Trophoblast cell (in vitro differentiated cells and primary cell): Measurements from ENCODE around the gene STRAP.
A peak's percentile ranks its signal among the peaks of the same experiment; 100 is the strongest.

Source experiments
- DNase-seq, 2 donors: peaks; one replicate each; pipeline ENCODE4 v3.0.0-alpha.2; 2016
- H2AFZ ChIP-seq: 2 replicates; pipeline ENCODE4 v1.6.1; 2013; ENCODE audit warnings: low read length, moderate library complexity, mild to moderate bottlenecking; ENCODE audit not compliant: insufficient read depth, poor library complexity
- H2AK5ac ChIP-seq: 2 replicates; pipeline ENCODE4 v1.6.1; 2013; ENCODE audit warnings: mild to moderate bottlenecking, low read length
- H2BK120ac ChIP-seq: 2 replicates; pipeline ENCODE4 v1.6.1; 2013; ENCODE audit warnings: low read length, mild to moderate bottlenecking, moderate library complexity; ENCODE audit not compliant: insufficient read depth, poor library complexity
- H2BK12ac ChIP-seq: 2 replicates; pipeline ENCODE4 v1.6.1; 2013; ENCODE audit warnings: mild to moderate bottlenecking, low read length, moderate library complexity
- H2BK5ac ChIP-seq: 2 replicates; pipeline ENCODE4 v1.6.1; 2013; ENCODE audit warnings: low read length, low read depth, moderate library complexity, mild to moderate bottlenecking; ENCODE audit not compliant: poor library complexity
- H3K14ac ChIP-seq: 2 replicates; pipeline ENCODE4 v1.6.1; 2013; ENCODE audit warnings: mild to moderate bottlenecking, low read length
- H3K18ac ChIP-seq: 2 replicates; pipeline ENCODE4 v1.6.1; 2013; ENCODE audit warnings: mild to moderate bottlenecking, low read length
- H3K23ac ChIP-seq: 2 replicates; pipeline ENCODE4 v1.6.1; 2013; ENCODE audit warnings: low read length
- H3K27ac ChIP-seq: 2 replicates; pipeline ENCODE4 v1.5.1; 2013; ENCODE audit warnings: low read depth, mild to moderate bottlenecking, inconsistent platforms, low read length, moderate library complexity
- H3K27me3 ChIP-seq: 2 replicates; pipeline ENCODE4 v1.6.1; 2013; ENCODE audit warnings: inconsistent platforms, mild to moderate bottlenecking, low read length, moderate library complexity; ENCODE audit not compliant: insufficient read depth
- H3K36me3 ChIP-seq, 2 experiments: 1 replicate in 1 of 2; 2 replicates in 1 of 2; pipeline ENCODE4 v1.6.1; 2013; ENCODE audit warnings: low read length in 2 of 2, mild to moderate bottlenecking in 2 of 2, moderate library complexity in 1 of 2; ENCODE audit not compliant: insufficient read depth in 2 of 2, control insufficient read depth in 1 of 2
- H3K4ac ChIP-seq: 2 replicates; pipeline ENCODE4 v1.6.1; 2013; ENCODE audit warnings: low read depth, mild to moderate bottlenecking, low read length, moderate library complexity
- H3K4me1 ChIP-seq, 2 experiments: 1 replicate in 1 of 2; 2 replicates in 1 of 2; pipeline ENCODE4 v1.6.1; 2013; ENCODE audit warnings: low read length in 2 of 2, mild to moderate bottlenecking in 2 of 2, moderate library complexity in 1 of 2; ENCODE audit not compliant: insufficient read depth in 2 of 2, control insufficient read depth in 1 of 2
- H3K4me2 ChIP-seq: 2 replicates; pipeline ENCODE4 v1.6.1; 2013; ENCODE audit warnings: inconsistent platforms, mild to moderate bottlenecking, low read length, moderate library complexity
- H3K4me3 ChIP-seq: 2 replicates; pipeline ENCODE4 v1.5.1; 2013; ENCODE audit warnings: mild to moderate bottlenecking, low read depth, low read length, inconsistent platforms
- H3K79me1 ChIP-seq: one replicate; pipeline ENCODE4 v1.6.1; 2013; ENCODE audit warnings: low read length
- H3K79me2 ChIP-seq: 2 replicates; pipeline ENCODE4 v1.6.1; 2013; ENCODE audit warnings: low read length, mild to moderate bottlenecking; ENCODE audit not compliant: control insufficient read depth, insufficient read depth, poor library complexity
- H3K9ac ChIP-seq: 2 replicates; pipeline ENCODE4 v1.6.1; 2013; ENCODE audit warnings: mild to moderate bottlenecking, low read length
- H3K9me3 ChIP-seq: 2 replicates; pipeline ENCODE4 v1.6.1; 2013; ENCODE audit warnings: low read depth, mild to moderate bottlenecking, control low read depth, inconsistent platforms, low read length; ENCODE audit not compliant: insufficient read depth
- H4K12ac ChIP-seq: 2 replicates; pipeline ENCODE4 v1.6.1; 2013; ENCODE audit warnings: low read depth, mild to moderate bottlenecking, low read length, moderate library complexity
- H4K8ac ChIP-seq: 2 replicates; pipeline ENCODE4 v1.6.1; 2013; ENCODE audit warnings: low read depth, mild to moderate bottlenecking, low read length, moderate library complexity
- H4K91ac ChIP-seq: one replicate; pipeline ENCODE4 v1.6.1; 2013; ENCODE audit warnings: low read depth, mild to moderate bottlenecking, low read length, moderate library complexity
- WGBS: extraction: QIAGEN DNeasy Blood & Tissue Kit; methylation state at CpG from one replicate; pipeline ENCODE4 v1.1.7; 2013; ENCODE audit warnings: missing lambda C conversion rate; ENCODE audit not compliant: insufficient read length, insufficient coverage; ENCODE audit errors: extremely low coverage; 5-methylcytosine and 5-hydroxymethylcytosine counted together

The STRAP gene

GRCh38 chr12:15859116-15859515, 23.1 kb upstream of the STRAP start:
- no peak overlapping the region for H2BK120ac ChIP-seq
- no peak overlapping the region for H3K23ac ChIP-seq
- no peaks in the 10 kb centered on the region for H3K36me3 ChIP-seq
- H2AK5ac ChIP-seq, result no peak overlapping the region
- H2BK12ac ChIP-seq, result no peak overlapping the region
- no peak overlapping the region for H4K12ac ChIP-seq
- no CpG with 5 or more reads among the region's 4 CpGs for WGBS
- H3K4ac ChIP-seq, result no peak overlapping the region
- H3K79me1 ChIP-seq, result no peaks in the 10 kb centered on the region
- H3K4me3 ChIP-seq, result no peak overlapping the region
- peaks cover 0 to 3% of the 10 kb centered on the region in 2 experiments for H3K4me1 ChIP-seq
- H3K9me3 ChIP-seq, result no peaks in the 10 kb centered on the region
- H3K79me2 ChIP-seq, result no peaks in the 10 kb centered on the region
- no peak overlapping the region for H3K14ac ChIP-seq
- no peak overlapping the region for H3K9ac ChIP-seq
- H4K8ac ChIP-seq, result no peak overlapping the region
- H3K18ac ChIP-seq, result no peak overlapping the region
- no peak overlapping the region for H4K91ac ChIP-seq
- no peak overlapping the region for H2BK5ac ChIP-seq
- DNase-seq, result no peak
- no peak overlapping the region for H3K27ac ChIP-seq
- H3K27me3 ChIP-seq, result no peaks in the 10 kb centered on the region
- H2AFZ ChIP-seq, result no peak overlapping the region
- H3K4me2 ChIP-seq, result no peak overlapping the region

GRCh38 chr12:15861404-15861803, 20.8 kb upstream of the STRAP start:
- Histone ChIP-seq H4K12ac (no peak overlapping the region), H3K9ac (no peak overlapping the region), H3K79me1 (no peaks in the 10 kb centered on the region), H2BK120ac (no peak overlapping the region), H2AK5ac (no peak overlapping the region), H3K9me3 (no peaks in the 10 kb centered on the region), H2BK5ac (no peak overlapping the region), H4K8ac (no peak overlapping the region), H3K79me2 (no peaks in the 10 kb centered on the region), H4K91ac (no peak overlapping the region), H3K27me3 (no peaks in the 10 kb centered on the region), H3K23ac (no peak overlapping the region), H3K4me3 (no peak overlapping the region), H3K27ac (no peak overlapping the region), H3K36me3 (no peaks in the 10 kb centered on the region), H2BK12ac (no peak overlapping the region), H3K18ac (no peak overlapping the region), H3K4me1 (peaks cover 0 to 3% of the 10 kb centered on the region in 2 experiments), H2AFZ (no peak overlapping the region), H3K4ac (no peak overlapping the region), H3K14ac (no peak overlapping the region), H3K4me2 (no peak overlapping the region)
- no CpG with 5 or more reads among the region's 1 CpG for WGBS
- no peak for DNase-seq

GRCh38 chr12:15862840-15863239, 19.3 kb upstream of the STRAP start:
- no peak overlapping the region for H4K12ac ChIP-seq
- WGBS, result no CpG with 5 or more reads among the region's 1 CpG

DNA sequence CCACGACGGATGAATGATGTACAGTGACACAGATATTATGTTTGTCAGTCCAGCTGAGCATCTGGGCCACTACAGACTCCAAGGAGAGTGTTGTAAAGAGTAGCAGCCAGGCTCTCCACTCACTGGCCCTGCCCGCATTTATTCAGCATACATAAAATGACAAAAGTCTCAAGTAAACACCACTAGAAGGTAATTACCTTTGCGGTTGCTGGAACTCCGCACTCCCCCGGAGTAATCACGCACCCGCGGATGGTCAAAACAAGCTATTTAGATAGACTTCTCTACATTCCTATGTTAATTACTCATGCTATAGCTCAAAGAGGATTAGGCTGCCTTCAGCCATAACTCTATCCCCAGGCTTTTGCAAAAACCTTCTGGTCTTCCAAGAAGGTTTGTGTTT, 18.8 kb upstream of the STRAP start:
- H3K27me3 ChIP-seq, result no peaks in the 10 kb centered on the region
- no CpG with 5 or more reads among the region's 9 CpGs for WGBS
- no peak overlapping the region for H3K14ac ChIP-seq
- H2BK120ac ChIP-seq, result no peak overlapping the region
- no peaks in the 10 kb centered on the region for H3K36me3 ChIP-seq
- DNase-seq, result peak in 1 of 2 donors; percentile 33
- no peak overlapping the region for H4K91ac ChIP-seq
- no peak overlapping the region for H4K8ac ChIP-seq
- no peaks in the 10 kb centered on the region for H3K9me3 ChIP-seq
- no peak overlapping the region for H3K9ac ChIP-seq
- no peak overlapping the region for H3K18ac ChIP-seq
- H2AK5ac ChIP-seq, result no peak overlapping the region
- H2BK12ac ChIP-seq, result no peak overlapping the region
- no peaks in the 10 kb centered on the region for H3K79me2 ChIP-seq
- H2AFZ ChIP-seq, result no peak overlapping the region
- no peak overlapping the region for H3K27ac ChIP-seq
- no peak overlapping the region for H3K4ac ChIP-seq
- H3K79me1 ChIP-seq, result no peaks in the 10 kb centered on the region
- H3K23ac ChIP-seq, result no peak overlapping the region
- H3K4me1 ChIP-seq, result peaks cover 0 to 3% of the 10 kb centered on the region in 2 experiments
- H4K12ac ChIP-seq, result no peak overlapping the region
- H2BK5ac ChIP-seq, result no peak overlapping the region
- H3K4me2 ChIP-seq, result no peak overlapping the region
- no peak overlapping the region for H3K4me3 ChIP-seq

More at GRCh38 chr12:15862840-15863239, 19.3 kb upstream of the STRAP start:
- Histone ChIP-seq H3K4me3 (no peak overlapping the region), H2AFZ (no peak overlapping the region), H3K23ac (no peak overlapping the region), H4K8ac (no peak overlapping the region), H3K18ac (no peak overlapping the region), H2BK12ac (no peak overlapping the region), H3K79me2 (no peaks in the 10 kb centered on the region), H3K4me2 (no peak overlapping the region), H3K14ac (no peak overlapping the region), H2AK5ac (no peak overlapping the region), H3K36me3 (no peaks in the 10 kb centered on the region), H3K4ac (no peak overlapping the region), H3K79me1 (no peaks in the 10 kb centered on the region), H2BK120ac (no peak overlapping the region), H3K27me3 (no peaks in the 10 kb centered on the region), H3K27ac (no peak overlapping the region), H3K9ac (no peak overlapping the region), H3K4me1 (peaks cover 0 to 3% of the 10 kb centered on the region in 2 experiments), H2BK5ac (no peak overlapping the region), H3K9me3 (no peaks in the 10 kb centered on the region), H4K91ac (no peak overlapping the region)
- no peak for DNase-seq
